ENCODE results near the gene IL6R.

- TF ChIP-seq CTCF (conservative IDR thresholded peaks at IDR 0.05), result no peak
- TF ChIP-seq ZFX (IDR thresholded peaks at IDR 0.05), result no peak
Observed at GRCh38 chr1:154358519-154358918, 46.6 kb upstream of the IL6R start.
